Spleen (tissue), 11 donors: ENCODE results near the gene SEMA3G. TPM values are rescaled to one million over a fixed set of nuclear protein-coding genes. Genes with fewer than 3 reads are reported as not detected.

Experiments used
- DNase-seq: peaks from one replicate; pipeline ENCODE4 v3.0.0-alpha.2; 2020
- H3K27ac ChIP-seq, 8 donors: fragments of 200-600 bp; sonication (generic) in 7 of 8; 1 replicate in 4 of 8; 2 replicates in 4 of 8; pipeline versions ENCODE4 v1.5.0 to v1.8.0; 2016 to 2021; ENCODE audit warnings: inconsistent platforms in 4 of 8, mild to moderate bottlenecking in 4 of 8, moderate library complexity in 1 of 8
- H3K27me3 ChIP-seq, 7 donors: fragments of 200-600 bp; sonication (generic) in 6 of 7; replicated peaks in 1 of 7; 1 replicate in 4 of 7; 2 replicates in 3 of 7; pipeline versions ENCODE4 v1.5.0 to v1.8.0; 2016 to 2021; ENCODE audit warnings: inconsistent platforms in 3 of 7, mild to moderate bottlenecking in 1 of 7
- H3K36me3 ChIP-seq, 6 donors: fragments of 200-600 bp; sonication (generic) in 5 of 6; 1 replicate in 4 of 6; 2 replicates in 2 of 6; pipeline versions ENCODE4 v1.5.0 to v1.8.0; 2016 to 2021; ENCODE audit warnings: inconsistent platforms in 2 of 6
- H3K4me1 ChIP-seq, 6 donors: fragments of 200-600 bp; sonication (generic) in 5 of 6; 1 replicate in 3 of 6; 2 replicates in 3 of 6; pipeline versions ENCODE4 v1.5.0 to v1.8.0; 2016 to 2021; ENCODE audit warnings: inconsistent platforms in 3 of 6
- H3K4me3 ChIP-seq, 8 donors: fragments of 200-600 bp; sonication (generic) in 7 of 8; 1 replicate in 4 of 8; 2 replicates in 4 of 8; pipeline versions ENCODE4 v1.5.0 to v1.8.0; 2016 to 2021; ENCODE audit warnings: inconsistent platforms in 4 of 8, mild to moderate bottlenecking in 4 of 8, moderate library complexity in 2 of 8
- H3K9me3 ChIP-seq, 8 donors: fragments of 200-600 bp; sonication (generic) in 7 of 8; 1 replicate in 4 of 8; 2 replicates in 4 of 8; pipeline versions ENCODE4 v1.5.0 to v1.8.0; 2016 to 2021; ENCODE audit warnings: inconsistent platforms in 4 of 8
- CTCF ChIP-seq, 11 experiments: fragments of 200-600 bp in 7 of 11; fragments of 450-650 bp in 4 of 11; sonication (generic) in 4 of 11; IDR thresholded peaks in 8 of 11; conservative IDR thresholded peaks in 3 of 11; 1 replicate in 7 of 11; 2 replicates in 4 of 11; pipeline versions ENCODE4 v1.4.0 to v1.8.0; 2016 to 2021; ENCODE audit warnings: antibody characterized with exemption in 11 of 11, inconsistent platforms in 4 of 11, mild to moderate bottlenecking in 1 of 11
- POLR2A ChIP-seq, 3 donors: fragments of 450-650 bp; IDR thresholded peaks; one replicate each; pipeline ENCODE4 v1.5.1; 2017; ENCODE audit warnings: antibody characterized with exemption in 3 of 3, mild to moderate bottlenecking in 1 of 3
- POLR2AphosphoS5 ChIP-seq, 3 donors: sonication (generic); formaldehyde crosslinking; IDR thresholded peaks; one replicate each; pipeline ENCODE4 v1.5.1; 2017; ENCODE audit warnings: antibody characterized with exemption in 3 of 3
- WGBS, 5 donors: extraction: QIAGEN DNeasy Blood & Tissue Kit in 3 of 5; methylation state at CpG; one replicate each; pipeline versions ENCODE4 v1.1.5 to v1.1.7; 2013 to 2018; 5-methylcytosine and 5-hydroxymethylcytosine counted together
- intact Hi-C: fragments of 100-400 bp; cut with DNase I; formaldehyde crosslinking; loops from one replicate; pipeline ENCODE4 v1.15.0; 2023; ENCODE audit warnings: low total_unique reads
- polyA plus RNA-seq, 3 donors: library from polyadenylated mRNA; stranded (reverse); fragments of 200-250 nt; gene quantifications; one replicate each; pipeline ENCODE4 v1.2.1, GENCODE V29; 2013
- total RNA-seq, 7 donors: library from RNA; depleted of rRNA in 3 of 7; stranded (reverse); fragments of >200 nt in 3 of 7; fragmentation: NEBNext Ultra II Directional in 4 of 7; extraction: Animal tissue kit (Norgen Biotek cat#: 25700) in 4 of 7; gene quantifications; one replicate each; pipeline versions ENCODE4 v1.1.0 to v1.2.1, GENCODE V29; 2016 to 2021
- donor health status: healthy with polysubstance abuse.
- donor health status: DM: no; HTN: no; CAD: no; lungs with moderate emphysema.
- donor health status: DM: no; HTN: no; CAD: no.
- donor health status: Bipolar disorder and iron deficiency.
- donor health status: healthy.
- donor health status: DM: no; HTN: no; CAD: no.
- donor health status: DM: yes; HTN: yes; CAD: no.

Gene SEMA3G
- total and polyA plus RNA-seq, 10 donors: 1.0 to 20.2 (median 9.5) TPM

- 90 to 96% (median 92%) methylated on average over 4 to 10 of the region's 10 CpGs for WGBS, 5 donors
- H3K9me3 ChIP-seq: no peaks in the 10 kb centered on the region
- intact Hi-C loops: no loop called here
- no peak overlapping the region for H3K27ac ChIP-seq
- no peaks in the 10 kb centered on the region for H3K27me3 ChIP-seq
- peak; percentile 67 for DNase-seq
- H3K36me3 ChIP-seq: peaks cover 0 to 95% (median 37%) of the 10 kb centered on the region in 6 donors
- no peaks in the 10 kb centered on the region for H3K4me1 ChIP-seq
- TF ChIP-seq CTCF (IDR thresholded peaks at IDR 0.05 in 8 of 11, conservative IDR thresholded peaks at IDR 0.05 in 3 of 11): no peak
- TF ChIP-seq POLR2AphosphoS5 (IDR thresholded peaks at IDR 0.05): no peak
- no peak for TF ChIP-seq POLR2A (IDR thresholded peaks at IDR 0.05)
- no peak overlapping the region for H3K4me3 ChIP-seq
Observed at GRCh38 chr3:52394751-52395502, 50.0 kb downstream of the SEMA3G start.

DNA sequence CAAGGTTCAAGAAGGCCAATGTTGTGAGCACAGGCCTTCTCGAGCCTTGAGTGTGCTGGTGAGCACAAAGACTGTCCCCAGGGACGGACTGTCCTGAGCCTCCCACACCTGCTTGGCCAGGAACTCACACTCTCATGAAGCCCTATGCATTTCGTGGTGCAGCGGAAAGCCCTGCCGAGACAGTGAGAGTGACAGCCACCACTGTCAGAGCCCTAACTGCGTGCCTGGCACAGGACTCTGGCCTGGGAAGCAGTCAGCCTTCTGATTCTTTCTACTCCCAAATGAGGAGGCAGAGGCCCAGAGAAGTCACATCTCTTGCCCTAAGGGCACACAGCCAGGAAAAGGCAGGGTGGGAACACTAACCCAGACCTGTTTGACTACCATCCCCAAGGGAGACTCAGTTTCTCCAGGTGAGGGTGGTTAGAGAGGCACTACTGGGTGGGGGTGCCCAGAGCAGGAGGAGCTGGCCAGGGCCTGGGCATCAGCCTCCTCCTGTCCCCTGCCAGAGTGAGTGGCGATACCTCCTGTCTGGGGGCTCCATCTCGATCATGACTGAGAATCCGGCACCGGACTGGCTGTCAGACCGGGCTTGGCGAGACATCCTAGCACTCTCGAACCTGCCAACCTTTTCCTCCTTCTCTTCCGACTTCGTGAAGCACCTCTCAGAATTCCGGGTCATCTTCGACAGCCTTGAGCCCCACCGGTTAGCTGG lies 50.8 kb downstream of the SEMA3G start:
- peak; percentile 46 for DNase-seq
- intact Hi-C loops: no loop called here
- TF ChIP-seq POLR2A (IDR thresholded peaks at IDR 0.05): no peak
- TF ChIP-seq POLR2AphosphoS5 (IDR thresholded peaks at IDR 0.05): no peak
- TF ChIP-seq CTCF (IDR thresholded peaks at IDR 0.05 in 8 of 11, conservative IDR thresholded peaks at IDR 0.05 in 3 of 11): no peak
- Histone ChIP-seq H3K36me3 (peaks cover 0 to 95% (median 35%) of the 10 kb centered on the region in 6 donors), H3K4me1 (no peaks in the 10 kb centered on the region), H3K9me3 (no peaks in the 10 kb centered on the region), H3K27me3 (no peaks in the 10 kb centered on the region), H3K27ac (no peak overlapping the region), H3K4me3 (no peak overlapping the region)
- WGBS, 5 donors: 93 to 97% (median 94%) methylated on average over 18 of the region's 18 CpGs

GRCh38 chr3:52393131-52393807 lies 51.6 kb downstream of the SEMA3G start:
- intact Hi-C loops: no loop called here
- TF ChIP-seq CTCF (IDR thresholded peaks at IDR 0.05 in 8 of 11, conservative IDR thresholded peaks at IDR 0.05 in 3 of 11) (no peak), POLR2A (IDR thresholded peaks at IDR 0.05) (no peak), POLR2AphosphoS5 (IDR thresholded peaks at IDR 0.05) (no peak)
- Histone ChIP-seq H3K36me3 (peaks cover 0 to 95% (median 39%) of the 10 kb centered on the region in 6 donors), H3K27ac (no peak overlapping the region), H3K4me3 (no peak overlapping the region), H3K9me3 (no peaks in the 10 kb centered on the region), H3K27me3 (no peaks in the 10 kb centered on the region), H3K4me1 (no peaks in the 10 kb centered on the region)
- peak; percentile 64 for DNase-seq
- WGBS, 5 donors: 89 to 96% (median 92%) methylated on average over 18 of the region's 18 CpGs
